Endothelial cell of umbilical vein (primary cell): Measurements from ENCODE around the gene ZBTB44. TPM values are rescaled to one million over a fixed set of nuclear protein-coding genes. Genes with fewer than 3 reads are reported as not detected.

Source experiments
- BruUV-seq: library from RNA; stranded (reverse); fragments of 400-500 nt; replicated peaks from 2 replicates; lab custom pipeline; 2021; lab: Mats Ljungman, UMichigan
- CTCF ChIA-PET: fragments of 300-600, 350-600 bp; sonication (Branson Sonifier 250); formaldehyde crosslinking; loops from one replicate; lab custom pipeline; 2021; ENCODE audit warnings: antibody characterized with exemption, inconsistent platforms; lab: Charles Lee
- POLR2A ChIA-PET: fragments of 300-600, 350-600 bp; sonication (Branson Sonifier 250); formaldehyde crosslinking; loops from one replicate; lab custom pipeline; 2021; ENCODE audit warnings: antibody characterized with exemption, inconsistent platforms; lab: Charles Lee
- DNase-seq: peaks from one replicate; pipeline ENCODE4 v3.0.0-alpha.2; 2011; ENCODE audit warnings: low read depth, low spot score
- FAIRE-seq: peaks from 2 replicates; lab custom pipeline; 2011; peaks lifted over from hg19 to GRCh38; lab: Jason Lieb, UNC
- H2AFZ ChIP-seq: 2 replicates; pipeline ENCODE4 v1.6.0; 2012; ENCODE audit warnings: low read depth, low read length, control low read depth, inconsistent platforms
- H3K27ac ChIP-seq: 2 replicates; pipeline ENCODE4 v1.5.1; 2011; ENCODE audit warnings: low read depth, mild to moderate bottlenecking, control low read depth, low read length, moderate library complexity; ENCODE audit not compliant: insufficient read depth
- H3K27me3 ChIP-seq, 2 experiments: 2 replicates each; pipeline versions ENCODE4 v1.6.0 to v1.6.1; 2011; ENCODE audit warnings: low read length in 2 of 2, mixed read lengths in 1 of 2; ENCODE audit not compliant: control insufficient read depth in 2 of 2, insufficient read depth in 2 of 2
- H3K36me3 ChIP-seq, 2 experiments: 2 replicates in 1 of 2; 3 replicates in 1 of 2; pipeline ENCODE4 v1.5.1; 2011; ENCODE audit warnings: low read length in 2 of 2, mild to moderate bottlenecking in 1 of 2, moderate library complexity in 1 of 2; ENCODE audit not compliant: control insufficient read depth in 2 of 2, insufficient read depth in 2 of 2; ENCODE audit errors: extremely low read depth in 1 of 2
- H3K4me1 ChIP-seq: 3 replicates; pipeline ENCODE4 v1.5.1; 2011; ENCODE audit warnings: mild to moderate bottlenecking, low read length; ENCODE audit not compliant: control insufficient read depth, insufficient read depth; ENCODE audit errors: extremely low read depth
- H3K4me2 ChIP-seq: 2 replicates; pipeline ENCODE4 v1.6.1; 2011; ENCODE audit warnings: low read length, control low read depth, mixed read lengths; ENCODE audit not compliant: insufficient read depth
- H3K4me3 ChIP-seq, 3 experiments: fragments of 200-600 bp in 1 of 3; sonication (generic), shearing (Covaris generic) in 1 of 3; replicated peaks in 1 of 3; 2 replicates each; pipeline ENCODE4 v1.5.1; 2011 to 2016; ENCODE audit warnings: control low read depth in 3 of 3, low read length in 3 of 3, mild to moderate bottlenecking in 2 of 3, inconsistent platforms in 1 of 3, low read depth in 1 of 3, moderate library complexity in 1 of 3; ENCODE audit not compliant: insufficient read depth in 1 of 3
- H3K79me2 ChIP-seq: 2 replicates; pipeline ENCODE4 v1.6.0; 2012; ENCODE audit warnings: low read length, inconsistent platforms; ENCODE audit not compliant: control insufficient read depth, insufficient read depth
- H3K9ac ChIP-seq: replicated peaks from 2 replicates; pipeline ENCODE3; 2011; ENCODE audit warnings: low read length, control low read depth; ENCODE audit not compliant: insufficient read depth; ENCODE audit errors: extremely low read depth
- H3K9me1 ChIP-seq: replicated peaks from 3 replicates; pipeline ENCODE4 v1.6.0; 2011; ENCODE audit warnings: mild to moderate bottlenecking, low read length; ENCODE audit not compliant: control insufficient read depth, insufficient read depth; ENCODE audit errors: extremely low read depth
- H3K9me3 ChIP-seq: replicated peaks from 2 replicates; pipeline ENCODE4 v1.5.1; 2012; ENCODE audit warnings: low read length, inconsistent platforms; ENCODE audit not compliant: control insufficient read depth, insufficient read depth
- H4K20me1 ChIP-seq: replicated peaks from 2 replicates; pipeline ENCODE3; 2011; ENCODE audit warnings: mild to moderate bottlenecking, low read length; ENCODE audit not compliant: control insufficient read depth, insufficient read depth; ENCODE audit errors: extremely low read depth
- FOS ChIP-seq: IDR thresholded peaks from 2 replicates; pipeline ENCODE4 v1.6.1; 2011; ENCODE audit warnings: mild to moderate bottlenecking, low read length, moderate library complexity, borderline replicate concordance; ENCODE audit not compliant: insufficient read depth
- GATA2 ChIP-seq: IDR thresholded peaks from 2 replicates; pipeline ENCODE4 v1.7.0; 2011; ENCODE audit warnings: low read depth, mild to moderate bottlenecking, moderate library complexity, mixed read lengths, low read length; ENCODE audit not compliant: insufficient read length, insufficient read depth
- JUN ChIP-seq: IDR thresholded peaks from 2 replicates; pipeline ENCODE4 v1.6.1; 2011; ENCODE audit warnings: borderline replicate concordance, low read depth; ENCODE audit not compliant: insufficient read length, insufficient read depth
- MYC ChIP-seq: IDR thresholded peaks from one replicate; pipeline ENCODE4 v1.6.1; 2011; ENCODE audit warnings: mild to moderate bottlenecking, low read depth, low read length
- POLR2AphosphoS5 ChIP-seq: IDR thresholded peaks from 2 replicates; pipeline ENCODE4 v1.6.1; 2012; ENCODE audit warnings: low read depth, mild to moderate bottlenecking, control low read depth, low read length, moderate library complexity; ENCODE audit not compliant: insufficient read depth
- dilution Hi-C: fragments of 300-500 bp; cut with MboI; formaldehyde crosslinking; loops from one replicate; pipeline ENCODE4 v1.15.0; 2019; ENCODE audit warnings: low sequenced_read_pairs; ENCODE audit not compliant: extremely low pct_ligation_motif_present
- intact Hi-C: fragments of 100-400 bp; cut with micrococcal nuclease; formaldehyde crosslinking; loops from one replicate; pipeline ENCODE4 v1.10.0; 2022
- polyA plus RNA-seq, 4 experiments: library from polyadenylated mRNA; depleted of rRNA in 3 of 4; stranded (reverse) in 3 of 4; unstranded in 1 of 4; fragments of >200 nt; gene quantifications; 2 replicates each; pipeline versions ENCODE4 v1.2.1 to v1.2.3, GENCODE V29; 2011 to 2012; ENCODE audit warnings: missing spikeins in 1 of 4
- total RNA-seq: library from RNA; stranded (reverse); gene quantifications from 2 replicates; pipeline ENCODE4 v1.2.3, GENCODE V29; 2021
- TF ChIP-seq, protein P1 (sequence below), 2 donors: IDR thresholded peaks; 1 replicate in 1 of 2; 2 replicates in 1 of 2; pipeline ENCODE4 v1.5.1; 2011; ENCODE audit warnings: low read length in 2 of 2, mild to moderate bottlenecking in 2 of 2, moderate library complexity in 2 of 2, control low read depth in 1 of 2, inconsistent platforms in 1 of 2, low read depth in 1 of 2; ENCODE audit not compliant: insufficient read depth in 1 of 2; ENCODE audit errors: extremely low read depth in 1 of 2
- TF ChIP-seq, protein P2 (sequence below): IDR thresholded peaks from 2 replicates; pipeline ENCODE4 v1.6.1; 2011; ENCODE audit not compliant: insufficient read depth, insufficient read length

ZBTB44 gene
- total and polyA plus RNA-seq, 2 donors (not counting 3 experiments of a cell fraction or from before 2014, with no cell fraction given), result 8.7 to 24.4 TPM

DNA sequence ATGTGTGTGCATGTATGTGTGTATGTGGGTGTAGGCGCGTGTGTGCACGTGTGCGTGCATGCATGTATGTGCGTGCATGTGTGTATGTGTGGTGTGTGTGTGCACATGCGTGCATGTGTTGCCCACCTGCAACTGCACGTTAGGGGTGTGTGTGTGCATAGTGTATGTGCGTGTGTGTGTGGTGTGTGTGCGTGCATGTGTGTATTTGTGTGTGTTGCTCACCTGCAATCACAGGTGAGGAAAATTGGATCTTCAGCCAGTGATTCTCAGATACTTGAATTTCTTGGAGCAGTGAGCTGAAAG lies 100.8 kb downstream of the ZBTB44 start:
- no peaks in the 10 kb centered on the region for H3K36me3 ChIP-seq
- no peaks in the 10 kb centered on the region for H3K79me2 ChIP-seq
- no peaks in the 10 kb centered on the region for H3K9me1 ChIP-seq
- no peaks in the 10 kb centered on the region for H3K4me1 ChIP-seq
- POLR2A ChIA-PET, result no interaction called here
- H2AFZ ChIP-seq, result no peak overlapping the region
- H3K9me3 ChIP-seq, result no peaks in the 10 kb centered on the region
- dilution Hi-C loops (no loop called here), intact Hi-C loops (loop anchor here (1.0 kb wide), 4 partner anchors 157 to 648 kb away; no protein-coding TSS in a partner anchor)
- H3K9ac ChIP-seq, result no peak overlapping the region
- no peak overlapping the region for H3K27ac ChIP-seq
- CTCF ChIA-PET, result no interaction called here
- peaks cover 3 to 12% of the 10 kb centered on the region in 2 experiments for H3K27me3 ChIP-seq
- BruUV-seq, result no TSS peak
- DNase-seq (no peak), FAIRE-seq (no peak)
- TF ChIP-seq JUN (no peak), FOS (no peak), MYC (no peak)
- TF ChIP-seq, protein P1, sequence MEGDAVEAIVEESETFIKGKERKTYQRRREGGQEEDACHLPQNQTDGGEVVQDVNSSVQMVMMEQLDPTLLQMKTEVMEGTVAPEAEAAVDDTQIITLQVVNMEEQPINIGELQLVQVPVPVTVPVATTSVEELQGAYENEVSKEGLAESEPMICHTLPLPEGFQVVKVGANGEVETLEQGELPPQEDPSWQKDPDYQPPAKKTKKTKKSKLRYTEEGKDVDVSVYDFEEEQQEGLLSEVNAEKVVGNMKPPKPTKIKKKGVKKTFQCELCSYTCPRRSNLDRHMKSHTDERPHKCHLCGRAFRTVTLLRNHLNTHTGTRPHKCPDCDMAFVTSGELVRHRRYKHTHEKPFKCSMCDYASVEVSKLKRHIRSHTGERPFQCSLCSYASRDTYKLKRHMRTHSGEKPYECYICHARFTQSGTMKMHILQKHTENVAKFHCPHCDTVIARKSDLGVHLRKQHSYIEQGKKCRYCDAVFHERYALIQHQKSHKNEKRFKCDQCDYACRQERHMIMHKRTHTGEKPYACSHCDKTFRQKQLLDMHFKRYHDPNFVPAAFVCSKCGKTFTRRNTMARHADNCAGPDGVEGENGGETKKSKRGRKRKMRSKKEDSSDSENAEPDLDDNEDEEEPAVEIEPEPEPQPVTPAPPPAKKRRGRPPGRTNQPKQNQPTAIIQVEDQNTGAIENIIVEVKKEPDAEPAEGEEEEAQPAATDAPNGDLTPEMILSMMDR (IDR thresholded peaks at IDR 0.05; ENCODE audit: extremely low read depth in 1 of 2, insufficient read depth in 1 of 2, low read depth in 1 of 2, low read length in 2 of 2), result no peak
- H4K20me1 ChIP-seq, result no peaks in the 10 kb centered on the region
- H3K4me3 ChIP-seq, result no peak overlapping the region
- H3K4me2 ChIP-seq, result no peak overlapping the region

DNA sequence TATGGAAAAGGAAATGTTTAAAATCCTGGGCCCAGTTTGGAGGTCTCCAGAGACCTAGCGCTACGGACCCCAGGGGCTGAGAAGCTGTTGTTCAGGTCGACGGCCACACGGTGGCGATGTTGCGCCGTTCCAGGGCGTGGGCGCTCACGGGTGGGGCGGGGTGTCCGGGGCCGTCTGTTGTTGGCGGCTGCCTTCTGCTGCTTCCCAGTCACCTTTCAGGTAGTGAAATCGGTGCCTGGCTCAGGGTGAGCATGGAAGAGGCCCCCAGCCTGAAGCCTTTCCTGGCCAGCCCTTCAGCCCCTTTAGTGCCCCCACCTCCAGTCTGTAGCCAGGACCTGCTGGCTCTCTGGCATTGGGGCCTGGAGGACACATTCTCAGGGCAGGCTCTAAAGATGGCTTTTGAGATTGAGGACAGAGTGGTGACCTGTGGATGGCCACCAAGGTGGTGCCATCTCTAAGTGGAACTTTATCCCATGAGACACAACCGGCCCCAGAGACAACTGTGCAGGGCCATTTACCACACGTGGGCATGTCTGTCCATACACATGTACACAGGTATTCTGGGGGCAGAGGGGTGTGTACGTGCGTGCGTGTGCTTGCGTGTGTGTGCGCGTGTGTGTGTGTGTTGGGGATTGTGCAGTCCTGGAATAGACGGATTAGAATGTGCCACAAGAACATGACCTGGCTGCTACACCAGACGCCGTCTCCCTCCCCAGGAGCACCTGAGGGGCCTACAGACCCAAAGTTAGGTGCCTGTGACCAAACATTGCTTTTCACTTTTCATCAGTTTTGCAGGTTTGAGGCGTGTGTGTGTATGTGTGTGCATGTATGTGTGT lies 101.4 kb downstream of the ZBTB44 start:
- TF ChIP-seq, protein P2, sequence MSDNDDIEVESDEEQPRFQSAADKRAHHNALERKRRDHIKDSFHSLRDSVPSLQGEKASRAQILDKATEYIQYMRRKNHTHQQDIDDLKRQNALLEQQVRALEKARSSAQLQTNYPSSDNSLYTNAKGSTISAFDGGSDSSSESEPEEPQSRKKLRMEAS, result no peak
- TF ChIP-seq POLR2AphosphoS5 (no peak), GATA2 (no peak)
- TF ChIP-seq, protein P1 (IDR thresholded peaks at IDR 0.05; ENCODE audit: extremely low read depth in 1 of 2, insufficient read depth in 1 of 2, low read depth in 1 of 2, low read length in 2 of 2), result peak; percentile 68 to 95
- dilution Hi-C loops, result no loop called here

More for the DNA sequence above, 101.4 kb downstream of the ZBTB44 start:
- Histone ChIP-seq H3K9me1 (no peaks in the 10 kb centered on the region), H4K20me1 (no peaks in the 10 kb centered on the region), H3K4me3 (no peak overlapping the region), H3K9ac (no peak overlapping the region), H2AFZ (peak overlapping the region; percentile 38), H3K36me3 (no peaks in the 10 kb centered on the region), H3K79me2 (no peaks in the 10 kb centered on the region), H3K27me3 (peaks cover 3 to 12% of the 10 kb centered on the region in 2 experiments), H3K4me2 (no peak overlapping the region), H3K9me3 (no peaks in the 10 kb centered on the region), H3K27ac (no peak overlapping the region), H3K4me1 (no peaks in the 10 kb centered on the region)
- intact Hi-C loops, result loop anchor here (1.0 kb wide), 4 partner anchors 158 to 649 kb away; no protein-coding TSS in a partner anchor
- FAIRE-seq (peak; percentile 79), DNase-seq (peak; percentile 40)
- ChIA-PET CTCF (interaction anchor here (0.6 to 1.8 kb wide), 49 partner anchors 8 to 1461 kb away, joined by 3 to 28 read pairs (median 5); partner anchors contain the start of gene ADAMTS8), POLR2A (no interaction called here)
- no TSS peak for BruUV-seq
